GM12872 (cell line): ENCODE measurements around the gene OR10H5.

Source experiments
- CTCF ChIP-seq: IDR thresholded peaks from 3 replicates; pipeline ENCODE4 v1.5.1; 2011; ENCODE audit warnings: low read depth, mild to moderate bottlenecking, low read length, moderate library complexity; ENCODE audit not compliant: insufficient read depth

Gene OR10H5

GRCh38 chr19:15788594-15789270 lies 1.3 kb downstream of the OR10H5 start:
- TF ChIP-seq CTCF, result no peak

GRCh38 chr19:15790096-15790495 lies 2.6 kb downstream of the OR10H5 start:
- TF ChIP-seq CTCF, result no peak

GRCh38 chr19:15810335-15810734 lies 22.9 kb downstream of the OR10H5 start:
- TF ChIP-seq CTCF, result peak; percentile 14; the same call in 1 of the 3 replicates

GRCh38 chr19:15811476-15811875 lies 24.0 kb downstream of the OR10H5 start:
- TF ChIP-seq CTCF, result no peak

GRCh38 chr19:15812060-15812722 lies 24.7 kb downstream of the OR10H5 start:
- TF ChIP-seq CTCF, result peak; percentile 24; the same call in 1 of the 3 replicates

- no peak for TF ChIP-seq CTCF
Measured at GRCh38 chr19:15813916-15814315, 26.5 kb downstream of the OR10H5 start.

- TF ChIP-seq CTCF, result no peak
Measured at GRCh38 chr19:15815306-15815705, 27.8 kb downstream of the OR10H5 start, which contains the start of gene OR10H1. TSS of gene OR10H1 (minus strand) at chr19:15815664. CDS start at chr19:15808037, 7,627 bp downstream.
